Loucy (cell line): Measurements from ENCODE around the gene SIGLEC11.

Experiments used
- H2AFZ ChIP-seq: fragments of 200-600 bp; sonication (generic); 2 replicates; pipeline ENCODE4 v1.6.0; 2016; ENCODE audit warnings: antibody characterized with exemption, mild to moderate bottlenecking, low read length, moderate library complexity
- H3F3A ChIP-seq: fragments of 200-600 bp; 2 replicates; pipeline ENCODE4 v1.6.0; 2016; ENCODE audit warnings: antibody characterized with exemption, low read depth, mild to moderate bottlenecking
- H3K27me3 ChIP-seq: fragments of 200-600 bp; sonication (generic); 2 replicates; pipeline ENCODE4 v1.6.1; 2014; ENCODE audit warnings: low read length, mild to moderate bottlenecking; ENCODE audit not compliant: insufficient read depth, poor library complexity, severe bottlenecking
- H3K36me3 ChIP-seq: fragments of 200-600 bp; sonication (generic); 2 replicates; pipeline ENCODE4 v1.6.1; 2016; ENCODE audit warnings: low read length; ENCODE audit not compliant: insufficient read depth
- H3K4me1 ChIP-seq: fragments of 200-600 bp; sonication (generic); 2 replicates; pipeline ENCODE4 v1.5.1; 2014; ENCODE audit warnings: low read length, mild to moderate bottlenecking; ENCODE audit not compliant: insufficient read depth, poor library complexity, severe bottlenecking
- H3K4me2 ChIP-seq: fragments of 200-600 bp; sonication (generic); 2 replicates; pipeline ENCODE4 v1.6.0; 2014; ENCODE audit warnings: antibody characterized with exemption, low read length, low read depth, mild to moderate bottlenecking; ENCODE audit not compliant: poor library complexity, severe bottlenecking
- H3K4me3 ChIP-seq: fragments of 200-600 bp; sonication (generic); 2 replicates; pipeline ENCODE4 v1.5.1; 2014; ENCODE audit warnings: low read length, mild to moderate bottlenecking, mixed read lengths; ENCODE audit not compliant: poor library complexity, severe bottlenecking
- H3K79me2 ChIP-seq: fragments of 200-600 bp; sonication (generic); 2 replicates; pipeline ENCODE4 v1.6.1; 2014; ENCODE audit warnings: low read length; ENCODE audit not compliant: insufficient read depth
- H3K9ac ChIP-seq: fragments of 200-600 bp; sonication (generic); 2 replicates; pipeline ENCODE4 v1.6.0; 2014; ENCODE audit warnings: mild to moderate bottlenecking, low read depth, low read length, moderate library complexity; ENCODE audit not compliant: poor library complexity, severe bottlenecking
- H3K9me2 ChIP-seq: fragments of 200-600 bp; sonication (generic); replicated peaks from 2 replicates; pipeline ENCODE4 v1.6.1; 2016; ENCODE audit warnings: low read depth, low read length, mixed read lengths
- H3K9me3 ChIP-seq: fragments of 200-600 bp; sonication (generic); 2 replicates; pipeline ENCODE4 v1.6.1; 2014; ENCODE audit warnings: mild to moderate bottlenecking, antibody characterized with exemption, low read length, low read depth; ENCODE audit not compliant: insufficient read depth
- H4K20me1 ChIP-seq: fragments of 200-600 bp; sonication (generic); 2 replicates; pipeline ENCODE4 v1.6.0; 2014; ENCODE audit warnings: antibody characterized with exemption, low read length, mild to moderate bottlenecking; ENCODE audit not compliant: insufficient read depth, poor library complexity, severe bottlenecking
- EZH2phosphoT487 ChIP-seq: fragments of 200-600 bp; IDR thresholded peaks from 2 replicates; pipeline ENCODE4 v1.6.1; 2018; ENCODE audit warnings: antibody characterized with exemption, mild to moderate bottlenecking, moderate library complexity, borderline replicate concordance
- TF ChIP-seq, protein P1 (sequence below): fragments of 200-600 bp; sonication (generic); conservative IDR thresholded peaks from 2 replicates; pipeline ENCODE4 v1.5.1; 2014; ENCODE audit warnings: mild to moderate bottlenecking, antibody characterized with exemption, low read length

Gene SIGLEC11

DNA sequence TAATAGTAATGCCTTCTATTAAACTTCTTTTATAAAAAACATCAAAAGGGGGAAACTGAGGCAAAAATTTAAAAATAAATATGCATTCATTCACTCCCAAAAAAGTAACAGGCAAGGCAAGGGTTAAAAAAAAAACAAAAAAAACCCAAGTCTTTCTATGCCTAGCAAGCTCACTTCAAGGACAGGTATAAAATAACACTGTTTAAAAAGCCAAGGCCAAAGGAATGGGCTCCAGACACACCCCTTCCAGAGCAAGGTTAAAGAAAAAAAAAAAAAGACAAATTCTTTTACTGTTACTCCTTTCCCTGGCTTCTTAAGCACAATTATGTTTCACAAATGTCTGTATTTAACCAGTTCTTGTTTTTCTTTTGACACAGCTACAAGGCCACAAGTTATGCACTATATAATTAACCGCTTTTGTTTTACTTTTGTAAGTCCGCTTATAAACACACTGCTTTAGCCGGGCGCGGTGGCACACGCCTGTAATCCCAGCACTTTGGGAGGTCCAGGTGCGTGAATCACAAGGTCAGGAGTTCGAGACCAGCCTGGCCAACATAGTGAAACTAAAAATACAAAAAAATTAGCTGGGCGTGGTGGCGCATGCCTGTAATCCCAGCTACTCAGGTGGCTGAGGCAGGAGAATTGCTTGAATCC lies 3.6 kb downstream of the SIGLEC11 start:
- Histone ChIP-seq H3K27me3 (no peaks in the 10 kb centered on the region), H3K9me2 (no peaks in the 10 kb centered on the region), H3K9ac (no peak overlapping the region), H3K79me2 (no peaks in the 10 kb centered on the region), H3K36me3 (no peaks in the 10 kb centered on the region), H3K9me3 (no peaks in the 10 kb centered on the region), H3K4me1 (no peaks in the 10 kb centered on the region), H2AFZ (no peak overlapping the region), H3K4me3 (no peak overlapping the region), H4K20me1 (no peaks in the 10 kb centered on the region), H3F3A (no peaks in the 10 kb centered on the region), H3K4me2 (no peak overlapping the region)
- TF ChIP-seq, protein P1, sequence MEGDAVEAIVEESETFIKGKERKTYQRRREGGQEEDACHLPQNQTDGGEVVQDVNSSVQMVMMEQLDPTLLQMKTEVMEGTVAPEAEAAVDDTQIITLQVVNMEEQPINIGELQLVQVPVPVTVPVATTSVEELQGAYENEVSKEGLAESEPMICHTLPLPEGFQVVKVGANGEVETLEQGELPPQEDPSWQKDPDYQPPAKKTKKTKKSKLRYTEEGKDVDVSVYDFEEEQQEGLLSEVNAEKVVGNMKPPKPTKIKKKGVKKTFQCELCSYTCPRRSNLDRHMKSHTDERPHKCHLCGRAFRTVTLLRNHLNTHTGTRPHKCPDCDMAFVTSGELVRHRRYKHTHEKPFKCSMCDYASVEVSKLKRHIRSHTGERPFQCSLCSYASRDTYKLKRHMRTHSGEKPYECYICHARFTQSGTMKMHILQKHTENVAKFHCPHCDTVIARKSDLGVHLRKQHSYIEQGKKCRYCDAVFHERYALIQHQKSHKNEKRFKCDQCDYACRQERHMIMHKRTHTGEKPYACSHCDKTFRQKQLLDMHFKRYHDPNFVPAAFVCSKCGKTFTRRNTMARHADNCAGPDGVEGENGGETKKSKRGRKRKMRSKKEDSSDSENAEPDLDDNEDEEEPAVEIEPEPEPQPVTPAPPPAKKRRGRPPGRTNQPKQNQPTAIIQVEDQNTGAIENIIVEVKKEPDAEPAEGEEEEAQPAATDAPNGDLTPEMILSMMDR = no peak
- no peak for TF ChIP-seq EZH2phosphoT487

DNA sequence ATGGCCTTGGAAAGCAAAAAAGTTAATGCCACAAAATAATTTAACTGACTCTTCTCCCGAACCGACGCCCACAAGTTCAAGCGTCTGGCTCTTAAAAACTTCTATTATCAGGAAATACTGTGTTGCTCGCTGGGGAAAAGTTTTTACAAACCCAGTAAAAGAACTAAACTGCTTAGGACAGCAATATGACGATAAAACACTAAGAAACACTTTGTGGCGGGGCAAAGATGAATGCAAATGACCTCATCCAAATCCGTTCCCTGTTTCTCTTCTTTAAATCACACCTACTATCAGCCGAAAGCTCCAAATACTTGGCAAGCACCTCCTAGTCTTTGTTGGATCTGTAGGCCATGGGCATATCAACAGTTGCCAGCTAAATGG lies 4.9 kb downstream of the SIGLEC11 start:
- Histone ChIP-seq H3K9ac (no peak overlapping the region), H2AFZ (no peak overlapping the region), H3K4me2 (no peak overlapping the region), H3K36me3 (no peaks in the 10 kb centered on the region), H3K4me3 (no peak overlapping the region), H3K27me3 (no peaks in the 10 kb centered on the region), H3K9me3 (no peaks in the 10 kb centered on the region), H3K4me1 (no peaks in the 10 kb centered on the region), H3K79me2 (no peaks in the 10 kb centered on the region), H4K20me1 (no peaks in the 10 kb centered on the region), H3F3A (no peaks in the 10 kb centered on the region), H3K9me2 (no peaks in the 10 kb centered on the region)
- TF ChIP-seq, protein P1 = no peak
- no peak for TF ChIP-seq EZH2phosphoT487

GRCh38 chr19:49954933-49955332 lies 6.0 kb downstream of the SIGLEC11 start:
- Histone ChIP-seq H2AFZ (no peak overlapping the region), H3K27me3 (no peaks in the 10 kb centered on the region)

More at GRCh38 chr19:49954933-49955332, 6.0 kb downstream of the SIGLEC11 start:
- Histone ChIP-seq H3K4me2 (no peak overlapping the region), H3K79me2 (no peaks in the 10 kb centered on the region), H3K9me3 (no peaks in the 10 kb centered on the region), H3K4me3 (no peak overlapping the region), H3K4me1 (no peaks in the 10 kb centered on the region), H3K36me3 (no peaks in the 10 kb centered on the region), H3K9ac (no peak overlapping the region), H3F3A (no peaks in the 10 kb centered on the region), H4K20me1 (no peaks in the 10 kb centered on the region), H3K9me2 (no peaks in the 10 kb centered on the region)
- TF ChIP-seq, protein P1 = no peak
- no peak for TF ChIP-seq EZH2phosphoT487
